ENCODE measurements around the gene ADGRB2. TPM values are rescaled to one million over a fixed set of nuclear protein-coding genes. Genes with fewer than 3 reads are reported as not detected.

ADGRB2 gene
- polyA plus RNA-seq, 1 donor, result 12.1 TPM

GRCh38 chr1:31782421-31783410, 18.6 kb upstream of the ADGRB2 start:
- no peak for DNase-seq

GRCh38 chr1:31781756-31782371, 17.7 kb upstream of the ADGRB2 start:
- no peak for DNase-seq

GRCh38 chr1:31781138-31781755, 17.1 kb upstream of the ADGRB2 start:
- no peak for DNase-seq

DNA sequence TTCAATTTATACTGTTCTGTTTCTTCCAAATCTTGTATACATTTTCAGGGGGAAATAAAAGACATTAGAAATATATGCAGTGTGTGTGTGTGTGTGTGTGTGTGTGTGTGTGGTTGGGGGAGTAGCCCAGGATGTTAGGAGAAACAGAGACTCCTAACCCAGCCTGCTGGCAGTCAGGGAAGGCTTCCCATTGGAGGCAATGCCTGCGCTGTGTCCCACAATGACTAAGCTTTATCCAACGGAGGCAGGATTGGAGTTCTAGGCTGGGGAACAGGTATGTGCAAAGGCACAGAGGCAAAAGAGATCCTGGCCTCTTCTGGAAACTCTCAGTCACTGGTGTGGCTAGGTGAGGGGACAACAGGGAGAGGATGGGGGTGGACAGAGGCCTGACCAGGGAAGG, 16.5 kb upstream of the ADGRB2 start:
- no peak for DNase-seq

- DNase-seq, result no peak
Measured at GRCh38 chr1:31779687-31780086, 15.5 kb upstream of the ADGRB2 start.

DNA sequence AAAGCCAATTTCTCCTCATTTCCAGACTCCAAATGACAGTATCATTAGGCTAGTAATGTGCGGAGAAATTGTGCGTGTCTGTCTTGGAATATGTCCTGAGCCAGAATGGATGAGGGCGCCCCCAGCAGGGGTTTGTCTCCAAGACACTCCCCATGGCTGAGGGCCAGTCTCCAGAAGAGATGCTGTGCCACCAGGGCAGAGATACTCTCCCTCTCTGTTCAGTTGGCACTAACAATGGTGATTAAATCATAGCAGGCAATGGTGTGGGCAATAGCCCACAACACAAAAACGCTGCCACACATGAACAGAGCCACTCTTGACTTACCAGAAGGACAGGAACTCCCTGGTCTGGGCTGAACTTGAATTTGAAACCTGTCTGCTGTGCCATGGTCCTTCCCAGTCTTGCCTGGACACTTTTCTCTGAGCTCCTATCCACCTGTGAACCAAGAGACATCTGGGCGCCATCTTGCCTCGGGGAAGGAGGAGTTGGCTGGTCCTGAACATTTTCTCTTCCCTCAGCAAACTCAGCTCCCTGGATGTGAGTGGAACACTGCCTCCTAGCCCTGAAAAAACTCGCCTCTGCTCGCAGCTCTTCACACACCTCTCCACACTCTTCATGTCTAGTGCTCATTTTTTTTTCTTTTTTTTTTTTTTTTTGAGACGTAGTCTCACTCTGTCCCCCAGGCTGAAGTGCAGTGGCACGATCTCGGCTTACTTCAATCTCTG, 14.8 kb upstream of the ADGRB2 start:
- DNase-seq, result no peak

GRCh38 chr1:31776516-31776915, 12.4 kb upstream of the ADGRB2 start:
- DNase-seq, result no peak

- DNase-seq, result no peak
Measured at GRCh38 chr1:31776032-31776431, 11.9 kb upstream of the ADGRB2 start.

DNA sequence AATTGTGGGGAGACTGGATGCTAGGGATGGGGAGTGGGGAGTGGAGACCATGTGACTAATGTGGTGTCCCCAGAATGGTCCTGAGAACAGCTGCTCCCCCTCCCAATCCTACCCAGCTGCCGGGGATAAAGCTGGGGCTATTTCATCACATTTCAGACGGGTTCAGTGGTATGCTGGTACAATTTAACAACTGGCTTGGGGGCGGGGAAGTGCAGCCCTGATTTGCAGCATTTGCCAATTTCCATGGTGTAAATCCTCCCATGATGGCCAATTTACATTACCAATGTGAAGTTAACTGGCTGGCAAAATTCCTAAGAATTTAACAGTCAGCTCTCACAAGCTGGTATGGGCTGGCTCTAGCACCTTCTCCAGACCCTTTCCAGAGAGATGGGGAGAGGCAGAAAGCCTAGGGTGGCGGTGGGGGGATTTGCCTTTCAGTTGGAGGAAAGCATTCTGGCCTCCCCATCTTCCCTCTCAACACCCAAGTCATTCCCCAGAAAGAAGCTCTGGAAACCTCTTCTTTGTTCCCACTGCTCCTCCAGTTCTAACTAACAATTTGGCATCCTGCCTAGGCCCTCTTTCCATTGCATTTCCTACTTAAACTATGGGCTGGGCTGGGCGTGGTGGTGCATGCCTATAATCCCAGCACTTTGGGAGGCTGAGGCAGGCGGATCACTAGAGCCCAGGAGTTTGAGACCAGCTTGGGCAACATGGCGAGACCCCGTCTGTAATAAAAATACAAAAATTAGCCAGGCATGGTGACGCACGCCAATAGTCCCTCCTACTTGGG, 11.3 kb upstream of the ADGRB2 start:
- DNase-seq, result no peak

- DNase-seq, result no peak
Measured at GRCh38 chr1:31774495-31774894, 10.4 kb upstream of the ADGRB2 start.

DNA sequence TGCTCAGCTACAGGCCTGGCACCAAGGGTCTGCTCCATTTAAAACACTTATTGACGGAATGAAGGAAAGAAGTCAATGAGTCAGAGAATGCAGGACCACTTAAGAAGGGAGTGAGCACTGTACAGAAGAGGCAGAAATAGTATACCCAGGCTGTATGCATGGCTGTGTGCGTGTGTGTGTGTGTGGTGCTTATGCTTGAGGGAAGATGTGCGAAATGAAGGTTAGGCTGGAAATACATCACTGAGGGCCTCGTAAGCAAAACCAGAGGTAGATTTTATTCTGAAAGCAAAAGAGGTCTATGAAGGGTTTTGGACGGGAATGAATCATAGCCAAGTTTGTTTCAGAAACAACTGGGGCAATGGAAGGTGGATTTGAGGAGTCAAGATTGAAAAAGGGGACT, 9.7 kb upstream of the ADGRB2 start:
- DNase-seq, result no peak

DNA sequence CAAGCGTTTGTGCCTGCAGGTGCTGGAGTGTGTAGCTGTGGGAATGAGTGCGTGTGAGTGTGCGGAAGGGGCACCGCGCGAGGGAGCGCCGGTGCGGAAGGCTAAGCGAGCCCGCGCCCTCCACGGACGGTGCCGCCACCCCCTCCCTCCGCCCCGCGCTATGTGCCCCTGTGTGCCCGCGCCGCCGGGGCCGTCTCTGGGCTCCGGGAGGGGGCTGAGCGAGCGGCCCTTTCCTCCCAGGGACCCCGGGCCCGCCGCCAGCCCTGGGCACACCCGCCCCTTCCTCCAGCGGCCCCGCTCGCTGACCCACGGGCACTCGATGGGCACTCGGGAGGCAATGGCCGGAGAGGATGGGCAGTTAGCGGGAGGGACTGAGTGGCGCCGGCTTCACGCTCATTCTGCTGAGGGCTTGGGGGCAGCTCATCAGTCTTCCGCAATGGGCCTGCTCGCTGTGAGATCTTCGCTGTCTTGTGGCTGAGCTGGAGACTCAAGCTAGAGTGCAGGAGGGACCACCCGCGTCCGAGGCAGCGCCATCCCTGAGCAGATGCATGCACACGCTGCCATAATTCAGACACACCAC, 8.6 kb upstream of the ADGRB2 start:
- DNase-seq, result no peak

DNA sequence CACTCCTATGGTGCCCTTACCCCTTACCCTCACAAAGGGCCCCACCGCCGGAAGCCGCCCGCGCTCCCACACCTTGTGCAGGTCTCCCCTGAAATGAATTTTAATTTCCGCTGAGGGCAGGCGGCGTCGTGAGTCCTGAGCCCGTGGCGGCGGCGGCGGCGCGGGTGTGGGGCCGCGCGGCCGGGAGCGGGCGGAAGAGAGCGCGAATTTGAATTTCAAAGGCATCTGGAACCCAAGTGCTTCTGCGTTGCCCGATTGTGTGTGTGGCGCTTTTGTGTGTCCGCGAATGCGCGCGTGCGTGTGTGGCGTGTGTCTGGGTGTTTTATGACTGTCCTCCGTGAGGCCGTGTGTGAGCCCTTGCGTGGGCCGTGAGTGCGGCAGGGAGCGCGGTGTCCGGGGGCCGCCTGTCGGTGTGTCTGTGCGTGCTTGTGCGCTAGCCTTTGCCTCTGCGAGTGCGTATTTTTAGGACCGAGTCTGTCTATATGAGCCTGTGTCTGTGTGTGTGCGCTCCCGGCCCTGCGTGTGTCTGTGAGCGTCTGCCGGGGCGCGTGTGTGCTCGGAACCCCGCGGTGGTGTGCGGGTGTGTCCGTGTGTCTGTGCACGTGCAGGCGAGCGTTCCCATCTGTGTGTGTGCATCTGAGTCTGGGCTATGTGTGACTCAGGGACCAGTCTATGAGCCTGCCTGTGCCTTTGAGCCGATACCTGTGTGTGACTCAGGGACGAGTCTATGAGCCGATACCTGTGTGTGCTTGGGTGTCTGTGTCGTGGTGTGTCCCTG, 7.9 kb upstream of the ADGRB2 start:
- no peak for DNase-seq

DNA sequence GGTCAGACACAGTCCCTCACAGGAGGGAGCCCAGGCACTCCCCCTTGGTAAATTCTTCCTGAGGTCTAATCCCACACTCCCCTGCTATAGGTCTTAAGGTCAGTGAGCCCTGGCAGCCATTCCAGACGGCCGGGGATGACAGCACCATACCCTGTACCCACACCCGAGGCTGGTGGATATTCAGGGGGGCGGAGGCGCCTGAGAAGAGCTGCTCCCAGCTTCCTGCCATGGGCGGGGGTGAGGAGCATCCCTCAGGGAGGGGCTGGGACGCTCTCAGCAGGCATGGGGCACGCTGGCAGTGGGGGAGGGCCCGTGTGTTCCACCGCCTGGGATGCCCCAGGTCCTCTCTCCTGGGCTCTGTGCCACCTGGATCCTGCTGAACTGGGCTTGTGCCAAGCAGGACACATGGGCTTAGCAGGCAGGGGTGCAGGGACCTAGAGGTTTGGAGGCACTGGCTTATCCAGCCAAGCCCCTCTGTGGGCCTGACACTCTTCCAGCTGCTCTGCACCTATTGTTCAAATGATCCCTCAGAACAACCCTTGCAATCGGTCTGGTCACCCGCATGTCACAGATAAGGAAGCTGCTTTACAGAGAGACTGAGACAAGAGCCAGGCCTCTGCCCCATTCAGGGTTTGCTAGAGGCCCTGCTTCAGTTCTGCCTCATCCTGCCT, 5.7 kb upstream of the ADGRB2 start:
- no peak for DNase-seq

- no peak for DNase-seq
Measured at GRCh38 chr1:31768939-31769704, 5.0 kb upstream of the ADGRB2 start.

GRCh38 chr1:31768407-31768907, 4.3 kb upstream of the ADGRB2 start:
- DNase-seq, result no peak

GRCh38 chr1:31767225-31767624, 3.1 kb upstream of the ADGRB2 start:
- DNase-seq, result no peak

GRCh38 chr1:31765516-31765915, 1.4 kb upstream of the ADGRB2 start:
- DNase-seq, result no peak

- no peak for DNase-seq
Measured at GRCh38 chr1:31765041-31765467, 914 bp upstream of the ADGRB2 start.
